Dendritic cell treated with granulocyte-macrophage colony-stimulating factor and Interleukin-4, amounts not matched to agents 40 ng/mL and 50 ng/mL, for 4 days (primary cell): ENCODE data around the gene PRRG2.
A peak's percentile ranks its signal among the peaks of the same experiment; 100 is the strongest.

ENCODE experiments used
- H3K27ac Mint-ChIP-seq: one replicate; pipeline ENCODE4 v1.8.0; 2022; ENCODE audit warnings: mild to moderate bottlenecking, mixed read lengths
- H3K27me3 Mint-ChIP-seq: one replicate; pipeline ENCODE4 v1.8.0; 2022; ENCODE audit warnings: mild to moderate bottlenecking, mixed read lengths
- H3K36me3 Mint-ChIP-seq: one replicate; pipeline ENCODE4 v1.8.0; 2022; ENCODE audit warnings: low read depth, mixed read lengths
- H3K4me1 Mint-ChIP-seq: one replicate; pipeline ENCODE4 v1.8.0; 2022; ENCODE audit warnings: low read depth, mixed read lengths
- H3K4me3 Mint-ChIP-seq: one replicate; pipeline ENCODE4 v1.8.0; 2022; ENCODE audit warnings: mild to moderate bottlenecking, moderate library complexity, mixed read lengths
- H3K9me3 Mint-ChIP-seq: one replicate; pipeline ENCODE4 v1.8.0; 2022; ENCODE audit warnings: mixed read lengths
- intact Hi-C: fragments of 100-400 bp; cut with micrococcal nuclease; formaldehyde crosslinking; loops from one replicate; pipeline ENCODE4 v1.15.0; 2022

PRRG2 gene

GRCh38 chr19:49567861-49568441 lies 13.2 kb upstream of the PRRG2 start:
- Mint-ChIP-seq H3K36me3 (peaks cover 35% of the 10 kb centered on the region), H3K9me3 (no peaks in the 10 kb centered on the region), H3K4me1 (peaks cover 41% of the 10 kb centered on the region), H3K27me3 (no peaks in the 10 kb centered on the region), H3K27ac (peak overlapping the region; percentile 44), H3K4me3 (no peak overlapping the region)
- intact Hi-C loops, result no loop called here

- intact Hi-C loops, result loop anchor here (1.0 kb wide), 2 partner anchors 64 to 96 kb away; partner anchors contain the start of gene FLT3LG
- Mint-ChIP-seq H3K36me3 (peaks cover 47% of the 10 kb centered on the region), H3K27me3 (no peaks in the 10 kb centered on the region), H3K27ac (peak overlapping the region; percentile 28), H3K9me3 (no peaks in the 10 kb centered on the region), H3K4me3 (no peak overlapping the region), H3K4me1 (peaks cover 37% of the 10 kb centered on the region)
Observed at GRCh38 chr19:49570138-49570856, 10.8 kb upstream of the PRRG2 start.

GRCh38 chr19:49570997-49571676 lies 10.0 kb upstream of the PRRG2 start:
- H3K4me1 Mint-ChIP-seq, result peaks cover 33% of the 10 kb centered on the region
- no peak overlapping the region for H3K4me3 Mint-ChIP-seq

GRCh38 chr19:49573009-49573408 lies 8.1 kb upstream of the PRRG2 start:
- Mint-ChIP-seq H3K27me3 (no peaks in the 10 kb centered on the region), H3K4me3 (no peak overlapping the region), H3K4me1 (peaks cover 30% of the 10 kb centered on the region), H3K9me3 (no peaks in the 10 kb centered on the region), H3K27ac (no peak overlapping the region), H3K36me3 (peaks cover 48% of the 10 kb centered on the region)
- intact Hi-C loops, result no loop called here

More at GRCh38 chr19:49570997-49571676, 10.0 kb upstream of the PRRG2 start:
- Mint-ChIP-seq H3K9me3 (no peaks in the 10 kb centered on the region), H3K27ac (peak overlapping the region; percentile 37), H3K27me3 (no peaks in the 10 kb centered on the region), H3K36me3 (peaks cover 47% of the 10 kb centered on the region)
- intact Hi-C loops, result loop anchor here (1.0 kb wide), 2 partner anchors 65 to 97 kb away; partner anchors contain the start of gene FLT3LG

- Mint-ChIP-seq H3K9me3 (no peaks in the 10 kb centered on the region), H3K27ac (no peak overlapping the region), H3K4me1 (peaks cover 29% of the 10 kb centered on the region), H3K4me3 (no peak overlapping the region), H3K36me3 (peaks cover 44% of the 10 kb centered on the region), H3K27me3 (no peaks in the 10 kb centered on the region)
- intact Hi-C loops, result no loop called here
Observed at GRCh38 chr19:49573425-49573824, 7.7 kb upstream of the PRRG2 start.

GRCh38 chr19:49574206-49574755 lies 6.8 kb upstream of the PRRG2 start:
- Mint-ChIP-seq H3K4me3 (no peak overlapping the region), H3K36me3 (peaks cover 41% of the 10 kb centered on the region), H3K27me3 (no peaks in the 10 kb centered on the region), H3K4me1 (peaks cover 36% of the 10 kb centered on the region), H3K9me3 (no peaks in the 10 kb centered on the region), H3K27ac (no peak overlapping the region)
- intact Hi-C loops, result no loop called here

GRCh38 chr19:49579193-49579592 lies 1.9 kb upstream of the PRRG2 start:
- H3K27ac Mint-ChIP-seq, result no peak overlapping the region
- H3K36me3 Mint-ChIP-seq, result peaks cover 36% of the 10 kb centered on the region
- intact Hi-C loops, result no loop called here
- H3K9me3 Mint-ChIP-seq, result no peaks in the 10 kb centered on the region
- no peaks in the 10 kb centered on the region for H3K27me3 Mint-ChIP-seq
- H3K4me3 Mint-ChIP-seq, result peak overlapping the region; percentile 85
- H3K4me1 Mint-ChIP-seq, result peaks cover 39% of the 10 kb centered on the region

GRCh38 chr19:49579947-49580263 lies 1.2 kb upstream of the PRRG2 start:
- H3K4me1 Mint-ChIP-seq, result peaks cover 35% of the 10 kb centered on the region
- peak overlapping the region; percentile 85 for H3K4me3 Mint-ChIP-seq
- peaks cover 30% of the 10 kb centered on the region for H3K36me3 Mint-ChIP-seq
- H3K9me3 Mint-ChIP-seq, result no peaks in the 10 kb centered on the region
- intact Hi-C loops, result loop anchor here (1.0 kb wide), 3 partner anchors 10 to 84 kb away; partner anchors contain the start of gene RRAS
- H3K27ac Mint-ChIP-seq, result peak overlapping the region; percentile 89
- no peaks in the 10 kb centered on the region for H3K27me3 Mint-ChIP-seq

- Mint-ChIP-seq H3K4me1 (peaks cover 35% of the 10 kb centered on the region), H3K27ac (peak within 1 kb of the TSS; percentile 89), H3K27me3 (no peaks in the 10 kb centered on the region), H3K36me3 (peaks cover 26% of the 10 kb centered on the region), H3K9me3 (no peaks in the 10 kb centered on the region), H3K4me3 (peak within 1 kb of the TSS; percentile 85)
- intact Hi-C loops, result loop anchor here (1.0 kb wide), 3 partner anchors 10 to 84 kb away; partner anchors contain the start of gene RRAS
Observed at GRCh38 chr19:49580264-49581006, 681 bp upstream of the PRRG2 start, which contains the start of gene NOSIP. Gene NOSIP (minus strand): TSS chr19:49580556. CDS start chr19:49560691, 19,865 bp downstream.

GRCh38 chr19:49583239-49583638 lies 2.1 kb downstream of the PRRG2 start:
- Mint-ChIP-seq H3K4me1 (peaks cover 27% of the 10 kb centered on the region), H3K27me3 (no peaks in the 10 kb centered on the region), H3K36me3 (peaks cover 7% of the 10 kb centered on the region), H3K9me3 (no peaks in the 10 kb centered on the region), H3K27ac (peak overlapping the region; percentile 61), H3K4me3 (no peak overlapping the region)
- intact Hi-C loops, result no loop called here

- Mint-ChIP-seq H3K9me3 (no peaks in the 10 kb centered on the region), H3K27ac (no peak overlapping the region), H3K4me3 (no peak overlapping the region), H3K4me1 (peaks cover 18% of the 10 kb centered on the region), H3K36me3 (peaks cover 8% of the 10 kb centered on the region), H3K27me3 (peaks cover 3% of the 10 kb centered on the region)
- intact Hi-C loops, result no loop called here
Observed at GRCh38 chr19:49585023-49585422, 3.9 kb downstream of the PRRG2 start.

GRCh38 chr19:49587227-49587626 lies 6.1 kb downstream of the PRRG2 start:
- Mint-ChIP-seq H3K27me3 (peaks cover 3% of the 10 kb centered on the region), H3K9me3 (no peaks in the 10 kb centered on the region), H3K4me1 (peaks cover 15% of the 10 kb centered on the region), H3K27ac (peak overlapping the region; percentile 15), H3K4me3 (no peak overlapping the region), H3K36me3 (peaks cover 10% of the 10 kb centered on the region)
- intact Hi-C loops, result no loop called here

GRCh38 chr19:49588365-49589122 lies 7.4 kb downstream of the PRRG2 start:
- H3K36me3 Mint-ChIP-seq, result peaks cover 12% of the 10 kb centered on the region
- H3K27me3 Mint-ChIP-seq, result peaks cover 3% of the 10 kb centered on the region
- no peaks in the 10 kb centered on the region for H3K9me3 Mint-ChIP-seq
- intact Hi-C loops, result no loop called here
- H3K4me3 Mint-ChIP-seq, result no peak overlapping the region
- peaks cover 29% of the 10 kb centered on the region for H3K4me1 Mint-ChIP-seq
- H3K27ac Mint-ChIP-seq, result no peak overlapping the region
